Measurements from ENCODE around the gene ACSBG1.
A peak's percentile ranks its signal among the peaks of the same experiment; 100 is the strongest.
"Not testable (repeated sequence)": the region's sequence is repeated elsewhere in the genome, so short reads cannot be mapped to it uniquely, and the experiment has no call there.

The ACSBG1 gene

DNA sequence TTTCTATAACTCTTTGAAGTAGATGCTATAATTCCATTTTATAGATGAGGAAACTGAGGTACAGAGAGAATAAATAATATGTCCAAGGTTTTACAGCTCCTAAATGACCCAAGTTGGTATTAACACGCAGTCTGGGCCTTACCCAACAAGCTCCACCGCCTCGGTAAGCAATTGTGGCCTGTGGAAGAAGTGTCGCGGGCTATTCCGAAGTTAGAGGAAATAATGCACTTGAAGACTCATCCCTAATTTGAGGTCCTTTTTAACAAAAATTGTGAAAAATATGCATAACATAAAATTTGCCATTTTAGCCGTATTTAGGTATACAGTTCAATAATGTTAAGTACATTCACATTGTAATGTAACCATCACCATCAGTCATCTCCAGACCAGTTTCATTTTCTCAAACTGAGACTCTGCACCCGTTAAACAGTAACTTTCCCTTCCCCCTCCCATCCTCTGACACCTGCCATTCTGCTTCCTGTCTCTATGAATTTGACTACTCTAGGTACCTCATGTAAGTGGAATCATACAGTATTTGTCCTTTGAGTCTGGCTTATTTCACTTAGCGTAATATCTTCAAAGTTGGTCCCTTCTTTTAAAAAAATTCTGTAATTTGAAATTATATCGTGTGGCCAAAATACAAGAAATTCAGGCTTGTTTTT is 67.0 kb downstream of the ACSBG1 start:
- no peak for DNase-seq (ENCODE audit: low read depth)

DNA sequence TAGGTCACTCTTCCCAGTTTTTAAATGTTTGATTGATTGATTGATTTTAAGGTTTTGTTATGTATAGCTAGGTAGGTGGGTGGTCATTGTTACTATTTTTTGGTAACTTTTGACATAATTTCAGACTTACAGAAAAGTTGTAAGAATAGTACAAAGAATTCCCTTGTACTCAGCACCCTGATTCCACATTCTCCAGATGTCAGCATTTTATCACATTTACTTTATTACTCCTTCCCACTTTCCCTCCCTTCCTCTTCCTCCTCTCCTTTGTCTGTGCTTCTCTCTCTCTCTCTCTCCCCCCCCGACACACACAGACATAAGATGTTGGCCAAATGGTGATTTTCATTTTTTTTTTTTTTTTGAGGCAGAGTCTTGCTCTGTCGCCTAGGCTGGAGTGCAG is 70.4 kb downstream of the ACSBG1 start:
- DNase-seq (ENCODE audit: low read depth): no peak

DNA sequence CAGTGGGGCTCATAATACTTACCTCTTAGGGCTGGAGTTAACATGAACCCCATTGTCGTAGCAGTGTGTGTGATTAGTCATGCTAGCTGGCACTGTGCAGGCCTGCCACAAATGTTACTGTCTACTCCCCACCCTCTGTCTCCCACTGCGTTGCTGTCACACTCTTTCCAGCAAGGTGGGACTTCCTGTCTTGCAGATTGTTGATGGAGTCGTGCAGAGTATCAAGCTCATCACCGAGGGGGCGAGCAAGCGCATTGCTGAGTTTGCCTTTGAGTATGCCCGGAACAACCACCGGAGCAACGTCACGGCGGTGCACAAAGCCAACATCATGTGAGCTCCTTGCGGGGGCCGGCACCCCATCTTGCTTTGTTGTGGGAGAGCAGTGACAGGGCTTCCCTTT is 72.3 kb downstream of the ACSBG1 start:
- DNase-seq (ENCODE audit: low read depth): no peak

DNA sequence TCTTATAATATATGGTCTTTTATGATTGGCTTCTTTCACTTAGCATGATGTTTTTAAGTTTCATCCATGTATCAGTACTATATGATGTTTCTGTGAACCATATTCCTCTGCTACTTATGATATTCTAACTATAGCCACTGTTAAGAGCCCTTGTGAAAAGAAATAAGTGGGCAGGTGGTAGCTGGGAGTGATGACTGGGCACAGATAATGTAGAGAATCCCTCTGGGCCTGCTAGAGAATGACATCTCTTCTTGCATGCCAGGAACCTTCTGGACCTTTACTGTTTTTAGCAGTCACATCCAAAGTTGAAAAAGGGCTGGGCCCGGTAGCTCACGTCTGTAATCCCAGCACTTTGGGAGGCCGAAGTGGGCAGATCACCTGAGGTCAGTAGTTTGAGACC is 75.0 kb downstream of the ACSBG1 start:
- DNase-seq (ENCODE audit: low read depth): no peak

DNA sequence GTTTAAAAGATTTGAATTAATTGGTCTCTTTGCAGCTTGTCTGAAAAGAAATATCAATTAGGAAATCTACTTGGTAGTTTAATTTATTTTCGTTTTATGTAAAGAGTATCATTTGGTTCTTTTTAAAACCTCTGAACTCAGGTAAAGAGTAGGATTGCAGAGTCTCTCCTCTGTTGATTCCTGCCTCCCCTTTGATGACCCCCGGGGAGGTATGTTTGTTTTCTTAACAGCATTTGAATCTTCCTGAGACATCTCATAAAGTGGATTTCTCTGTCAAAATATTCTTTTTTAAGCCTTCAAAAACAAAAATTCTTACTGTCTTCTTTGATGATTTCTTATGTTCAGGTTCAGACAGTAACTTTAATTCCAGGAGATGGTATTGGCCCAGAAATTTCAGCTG is 77.2 kb downstream of the ACSBG1 start:
- no peak for DNase-seq (ENCODE audit: low read depth)

DNA sequence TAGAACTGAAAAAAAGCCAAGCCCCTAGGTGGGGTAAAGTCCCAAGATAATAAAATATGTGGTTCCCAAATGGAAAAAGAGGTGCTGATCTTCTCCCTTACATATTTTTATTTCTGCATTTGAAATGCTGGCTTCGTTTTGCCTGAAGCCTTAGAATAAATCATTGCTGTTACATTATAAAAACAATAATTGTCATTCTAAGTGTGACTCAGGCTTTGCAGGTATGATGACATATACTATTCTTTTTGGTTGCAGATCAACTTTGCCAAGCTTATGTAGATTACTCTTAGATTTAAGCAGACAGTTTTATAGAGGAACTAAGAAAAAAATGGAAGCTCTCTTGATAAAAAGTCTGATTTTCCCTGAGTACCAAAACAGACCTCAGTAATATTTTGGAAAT is 77.7 kb downstream of the ACSBG1 start:
- no peak for DNase-seq (ENCODE audit: low read depth)

DNA sequence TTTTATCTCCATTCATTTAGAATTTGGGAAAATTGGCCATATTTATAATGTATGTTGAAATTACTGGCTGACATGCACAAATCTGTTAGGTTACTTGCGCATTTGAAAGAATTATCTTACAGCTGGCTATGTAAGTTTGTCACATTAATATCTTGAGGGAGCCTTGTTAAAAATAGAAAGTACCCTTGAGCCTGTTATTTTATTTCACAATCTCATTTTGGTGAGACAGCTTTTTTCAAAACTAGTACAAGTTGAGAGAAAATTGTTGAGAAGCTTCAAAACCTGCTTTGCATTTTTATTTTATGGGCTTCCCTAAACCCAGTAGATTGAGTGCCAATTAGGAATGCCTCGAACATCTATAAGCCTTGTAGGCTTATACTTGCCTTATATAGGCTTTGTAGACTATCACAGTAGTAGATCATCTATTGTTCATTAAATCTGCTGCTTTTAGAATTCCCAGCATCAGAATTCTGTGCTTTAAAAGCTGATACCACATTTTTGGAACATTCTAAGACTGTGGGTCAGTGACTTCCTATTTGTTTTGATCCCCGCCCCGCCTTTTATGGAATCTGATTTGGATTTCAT is 78.9 kb downstream of the ACSBG1 start:
- no peak for DNase-seq (ENCODE audit: low read depth)

DNA sequence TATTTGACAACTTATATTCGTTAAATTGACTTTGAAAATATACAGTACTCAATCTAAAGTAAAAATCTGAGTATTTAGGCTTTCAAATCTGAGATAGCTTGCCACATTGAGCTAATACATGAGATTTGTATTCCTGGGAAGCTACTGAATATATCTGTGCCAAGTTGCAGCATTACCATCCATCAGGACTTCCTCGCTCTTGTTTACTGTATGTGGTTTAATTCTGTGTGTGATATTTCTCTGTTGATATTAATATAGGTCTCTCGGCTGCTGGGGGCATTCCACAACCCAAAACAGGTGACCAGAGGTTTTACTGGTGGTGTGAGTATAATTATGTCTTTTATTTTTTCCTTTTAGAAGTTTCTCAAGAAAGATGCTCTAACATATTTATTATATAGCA is 79.4 kb downstream of the ACSBG1 start:
- no peak for DNase-seq (ENCODE audit: low read depth)

DNA sequence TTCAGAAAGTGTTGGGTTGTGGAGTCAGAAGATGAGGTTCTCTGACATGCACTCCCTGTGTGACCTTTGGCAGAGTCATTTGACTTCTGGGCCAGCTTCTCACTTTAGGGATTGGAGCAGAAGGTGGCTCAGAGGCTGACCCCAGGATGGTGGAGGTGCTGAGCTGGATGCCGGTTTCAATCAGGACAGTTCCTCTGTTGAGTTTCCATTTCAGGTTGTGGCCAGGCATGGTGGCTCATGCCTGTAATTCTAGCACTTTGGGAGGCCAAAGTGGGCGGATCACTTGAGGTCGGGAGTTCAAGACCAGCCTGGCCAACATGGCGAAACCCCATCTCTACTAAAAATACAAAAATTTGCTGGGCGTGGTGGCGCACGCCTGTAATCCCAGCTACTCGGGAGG is 83.3 kb downstream of the ACSBG1 start:
- not testable (repeated sequence) for DNase-seq (ENCODE audit: low read depth)

DNA sequence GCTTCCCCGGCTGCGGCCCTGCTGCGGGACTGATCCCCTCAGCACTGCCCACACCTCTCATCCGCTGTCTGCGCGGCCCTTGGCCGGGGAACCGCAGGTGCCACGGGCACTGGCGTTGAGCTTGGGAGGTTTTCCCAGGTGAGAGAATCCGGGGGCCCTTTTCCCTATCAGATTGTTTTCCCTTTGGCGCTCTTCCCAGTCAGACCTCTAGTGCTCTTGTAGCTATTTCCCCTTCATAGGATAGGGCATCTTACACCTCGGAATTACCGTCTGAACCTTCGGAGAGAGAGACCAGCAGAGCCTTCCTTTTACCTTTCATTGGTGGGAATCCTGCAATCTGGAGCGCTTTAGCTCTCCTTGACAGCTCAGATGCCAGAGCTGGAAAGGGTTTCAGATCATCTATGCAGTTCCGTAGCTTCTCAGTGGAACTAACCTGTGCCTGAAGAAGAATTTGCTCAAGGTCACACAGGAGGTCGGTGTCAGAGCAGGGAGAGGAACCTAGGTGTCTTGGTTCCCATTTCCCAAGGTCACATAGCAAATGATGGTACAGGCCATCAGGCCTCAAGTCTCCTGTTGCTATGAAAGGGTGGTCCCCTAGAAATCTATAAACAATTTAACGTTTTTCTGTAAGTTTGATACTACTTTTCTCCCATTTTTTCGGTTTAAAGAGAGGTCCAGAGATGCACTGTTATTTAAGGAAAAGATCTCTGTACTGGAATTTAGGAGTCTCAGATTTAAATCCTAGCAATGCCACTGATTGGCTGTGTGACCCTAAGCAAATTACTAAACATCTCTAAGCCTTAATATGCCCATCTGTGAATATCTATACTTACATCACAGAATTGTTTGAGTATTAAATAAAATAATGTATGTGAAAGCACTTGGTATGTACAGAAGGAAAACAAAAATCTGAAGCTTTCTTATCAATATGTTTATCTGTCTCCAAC is 84.3 kb downstream of the ACSBG1 start:
- DNase-seq (ENCODE audit: low read depth): no peak

DNA sequence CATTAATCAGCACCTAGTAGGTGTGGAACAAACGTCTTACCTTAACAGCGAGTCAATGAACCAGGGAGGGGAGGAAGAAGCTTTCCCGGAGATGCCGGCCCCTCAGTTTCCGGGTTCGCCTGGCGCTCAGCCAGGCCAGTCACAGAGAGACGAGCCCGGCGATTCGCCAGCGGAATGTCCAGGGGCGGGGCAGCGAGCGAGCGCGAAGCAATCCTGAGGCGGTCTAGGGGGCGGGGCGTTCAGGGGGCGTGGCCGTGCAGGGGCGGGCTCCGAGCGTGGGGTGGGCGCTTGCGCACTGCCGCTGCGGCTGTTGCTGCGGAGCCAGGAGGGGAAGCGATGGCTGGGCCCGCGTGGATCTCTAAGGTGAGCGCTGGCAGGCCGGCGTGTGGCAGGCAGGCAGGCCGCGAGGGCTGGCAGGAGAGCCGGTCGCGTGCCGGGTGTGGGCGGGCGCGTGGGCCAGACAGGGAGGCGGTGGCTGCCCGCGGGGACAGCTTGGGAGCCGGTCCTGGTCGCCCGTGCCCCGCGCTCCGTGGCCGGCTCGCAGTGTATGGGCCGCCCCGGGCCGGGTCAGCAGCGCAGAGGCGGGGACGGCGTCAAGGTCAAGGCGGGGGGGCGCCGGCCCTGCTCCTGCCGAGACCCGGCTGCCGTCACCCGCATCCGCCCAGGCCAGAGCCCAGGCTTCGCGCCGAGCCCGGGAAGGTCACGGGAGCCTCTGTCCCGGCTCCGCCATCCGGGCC is 85.1 kb downstream of the ACSBG1 start, which contains the start of gene IDH3A:
IDH3A (plus strand) TSS at position 295 of the 737 bp plus-strand sequence; CDS start at position 337, 42 bp downstream.
- peak; percentile 63 for DNase-seq (ENCODE audit: low read depth)

DNA sequence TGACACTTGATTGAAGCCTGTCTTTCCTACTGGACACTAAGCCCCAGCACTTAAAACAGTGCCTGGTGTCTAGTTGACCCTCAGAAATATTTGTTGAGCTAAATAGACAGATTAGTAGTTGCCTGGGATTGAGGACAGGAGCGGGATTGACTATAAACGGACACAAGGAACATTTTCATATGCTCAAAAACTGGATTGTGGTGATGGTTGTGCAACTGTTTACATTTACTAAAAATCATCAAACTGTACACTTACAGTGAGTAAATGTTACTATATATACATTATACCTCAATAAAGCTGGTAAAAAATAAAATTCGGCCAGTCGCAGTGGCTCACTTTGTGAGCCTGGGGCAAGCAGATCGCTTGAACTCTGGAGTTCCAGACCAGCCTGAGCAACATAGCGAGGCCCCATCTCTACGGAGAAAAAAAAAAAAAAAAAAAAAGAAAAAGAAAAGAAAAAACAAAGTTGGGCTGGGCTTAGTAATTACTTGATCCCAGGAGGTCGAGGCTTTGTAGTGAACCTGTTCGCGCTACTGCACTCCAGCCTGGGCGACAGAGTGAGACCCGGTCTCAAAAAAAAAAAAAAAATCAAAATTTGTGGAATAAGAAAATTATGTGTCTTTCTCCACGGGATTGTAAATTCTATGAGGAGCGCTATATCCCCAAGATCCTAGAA is 85.8 kb downstream of the ACSBG1 start:
- DNase-seq (ENCODE audit: low read depth): no peak

DNA sequence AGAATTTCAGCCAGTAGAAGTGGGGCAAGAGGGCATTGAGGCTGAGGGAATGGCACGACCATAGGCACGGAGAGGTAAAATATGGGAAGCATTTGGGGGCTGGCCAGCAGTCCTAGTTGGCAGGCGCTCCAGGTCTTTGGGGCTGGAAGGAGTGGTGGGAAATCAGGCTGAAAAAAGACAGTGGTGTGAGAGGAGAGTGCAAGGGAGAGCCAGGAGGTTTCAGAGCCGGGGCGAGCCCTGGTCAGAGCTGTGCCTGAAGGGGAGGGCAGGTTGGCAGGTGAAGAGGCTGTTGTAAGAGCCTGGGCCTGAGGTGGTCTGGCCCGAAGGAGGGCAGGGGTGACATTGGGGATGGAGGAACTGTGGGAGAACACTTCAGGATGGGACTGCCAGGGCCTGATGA is 86.8 kb downstream of the ACSBG1 start:
- no peak for DNase-seq (ENCODE audit: low read depth)

DNA sequence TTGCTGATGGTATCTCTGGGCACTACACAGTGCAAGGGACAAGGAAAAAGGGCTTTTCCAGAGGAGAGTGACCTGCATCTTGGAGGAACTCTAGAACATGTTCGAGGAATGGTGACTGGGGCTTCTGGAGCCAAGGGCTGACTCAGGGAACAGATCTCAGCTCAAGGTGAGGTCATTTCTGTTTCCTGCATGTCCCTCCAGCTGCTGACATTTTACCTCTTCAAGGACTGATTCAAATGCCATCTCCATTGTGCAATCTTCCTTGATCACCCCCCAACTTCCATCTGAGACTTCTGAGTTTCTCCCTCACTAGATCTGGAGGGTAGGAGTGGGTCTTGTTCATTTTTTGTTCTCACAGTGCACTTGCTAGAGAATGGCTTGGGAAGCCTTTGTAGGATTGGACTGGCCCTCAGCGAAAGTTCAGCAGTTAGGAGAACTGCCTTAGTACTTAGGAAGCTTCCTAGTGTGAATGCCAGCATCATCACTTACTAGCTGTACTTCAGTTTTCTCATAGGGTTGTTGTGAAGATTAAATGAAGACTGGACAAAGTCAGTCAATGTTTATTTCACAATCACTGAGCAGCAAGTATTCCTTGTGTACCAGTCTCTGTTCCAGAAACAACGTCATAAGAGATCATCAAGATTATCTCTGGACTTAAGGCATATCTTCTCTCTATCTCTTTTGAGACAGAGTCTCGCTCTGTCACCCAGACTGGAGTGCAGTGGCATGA is 87.8 kb downstream of the ACSBG1 start:
- no peak for DNase-seq (ENCODE audit: low read depth)

DNA sequence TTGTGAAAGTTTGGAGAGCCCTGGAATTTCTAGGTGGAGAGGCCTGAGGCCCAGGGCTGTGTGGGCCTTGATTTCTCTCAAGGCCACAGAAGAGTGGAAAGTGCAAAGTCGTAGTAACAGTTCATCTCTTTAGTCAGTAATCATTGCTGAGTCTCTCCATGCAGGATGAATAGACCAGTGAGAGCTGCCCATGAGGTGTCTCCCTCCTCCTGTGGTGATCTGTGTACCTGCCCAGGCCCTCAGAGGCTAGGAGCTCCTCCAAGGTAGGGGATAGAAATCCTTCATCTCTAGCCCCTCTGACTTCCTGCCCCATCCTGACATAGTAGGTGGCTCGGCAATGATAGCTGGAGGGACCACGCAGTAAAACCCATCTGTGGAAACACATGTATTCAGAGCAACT is 92.0 kb downstream of the ACSBG1 start:
- DNase-seq (ENCODE audit: low read depth): no peak

DNA sequence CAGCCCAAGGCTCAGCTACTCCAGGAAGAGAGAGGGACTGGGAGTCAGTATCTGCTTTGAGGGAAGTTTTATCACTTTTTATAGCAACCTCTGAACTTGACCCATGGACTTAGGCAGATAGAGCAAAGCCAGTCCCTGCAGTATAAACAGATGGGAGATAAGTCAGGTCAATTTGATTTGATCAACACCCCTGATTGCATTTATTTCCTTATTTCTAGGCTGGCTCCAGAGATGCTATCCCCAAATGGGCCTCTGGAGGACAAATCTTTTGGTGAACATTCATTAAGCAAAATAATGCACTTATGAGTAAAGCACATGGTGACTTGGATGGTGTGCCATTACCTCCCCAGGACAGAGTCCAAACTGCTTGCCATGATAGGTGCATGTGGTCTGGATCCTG is 94.1 kb downstream of the ACSBG1 start:
- no peak for DNase-seq (ENCODE audit: low read depth)

DNA sequence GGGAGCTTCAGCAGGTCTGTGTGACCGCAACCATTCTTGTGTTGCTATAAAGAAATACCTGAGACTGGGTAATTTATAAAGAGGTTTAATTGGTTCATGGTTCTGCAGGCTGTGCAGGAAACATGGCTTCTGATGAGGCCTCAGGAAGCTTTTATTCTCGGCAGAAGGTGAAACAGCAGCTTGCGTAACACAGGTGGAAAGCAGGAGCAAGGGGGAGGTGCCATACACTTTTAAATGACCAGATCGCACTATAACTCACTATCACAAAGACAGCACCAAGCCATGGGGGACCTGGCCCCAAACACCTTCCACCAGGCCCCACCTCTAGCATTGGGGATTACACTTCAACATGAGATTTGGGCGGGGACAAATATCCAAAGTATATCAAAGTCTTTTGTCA is 94.8 kb downstream of the ACSBG1 start:
- DNase-seq (ENCODE audit: low read depth): no peak

DNA sequence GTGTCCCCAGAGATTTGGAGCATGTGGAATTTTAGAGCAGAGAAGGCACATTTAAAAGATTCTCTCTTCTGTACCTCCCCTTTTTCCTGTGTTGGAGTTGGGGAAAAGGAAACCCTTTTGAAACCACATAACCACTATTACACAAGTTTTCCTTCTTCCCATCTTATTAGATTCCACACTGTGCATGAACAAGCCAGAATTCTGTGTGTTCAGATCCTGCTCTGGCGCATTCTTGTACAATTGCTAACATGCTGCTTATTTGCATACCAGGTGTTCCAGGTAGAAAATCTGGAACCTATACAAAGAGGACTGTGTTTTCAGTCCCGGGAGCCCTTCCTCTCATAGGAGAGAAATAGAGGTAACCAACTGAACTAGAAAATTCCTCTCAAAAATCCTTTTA is 100.6 kb downstream of the ACSBG1 start:
- no peak for DNase-seq (ENCODE audit: low read depth)

DNA sequence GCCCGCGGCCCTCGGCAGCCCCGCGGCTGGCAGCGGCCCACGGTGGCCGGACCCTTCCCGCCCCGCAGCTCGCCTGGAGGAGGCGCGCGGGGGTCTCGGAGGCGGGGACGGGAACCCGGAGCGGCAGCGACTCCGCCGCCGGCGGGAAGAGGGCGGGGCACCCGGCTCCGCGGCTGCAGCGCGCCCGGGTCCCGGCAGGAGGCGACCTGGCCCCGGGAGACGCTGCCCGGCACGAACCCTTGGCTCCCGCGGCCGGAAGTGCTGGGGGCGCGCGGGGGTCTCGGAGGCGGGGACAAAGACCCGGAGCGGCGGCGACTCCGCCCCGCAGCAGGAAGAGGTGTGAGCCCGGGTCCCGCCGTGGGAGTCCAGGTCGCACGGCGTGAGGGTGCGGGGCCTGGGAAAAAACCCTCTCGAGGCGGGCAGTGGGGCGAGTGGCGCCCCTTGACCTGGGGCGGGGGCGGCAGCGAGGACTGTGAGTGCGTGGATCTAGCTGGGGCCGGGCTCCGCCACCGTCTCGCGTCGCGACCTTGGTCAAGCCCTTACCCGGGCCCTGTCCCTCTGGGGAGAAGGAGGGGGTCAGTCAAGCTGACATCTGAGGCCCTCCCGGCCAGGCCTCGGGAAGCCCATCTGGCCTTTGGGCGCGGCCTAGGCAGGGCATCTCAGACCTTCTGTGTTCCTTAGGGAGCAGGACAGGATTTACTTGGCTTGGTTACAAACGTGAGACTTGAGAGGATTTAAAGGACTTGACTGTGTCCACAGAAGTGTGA is 102.9 kb downstream of the ACSBG1 start, which contains the start of gene CIB2:
CIB2 (minus strand) TSS at position 151 of the 767 bp plus-strand sequence. CDS start 230 bp downstream, outside the sequence.
- DNase-seq (ENCODE audit: low read depth): no peak
